ENCODE results near the gene TMTC1.

TMTC1 gene

GRCh38 chr12:29609431-29610215 is 174.1 kb downstream of the TMTC1 start:
- FAIRE-seq, result no peak

- no peak for FAIRE-seq
Observed at GRCh38 chr12:29608581-29608980, 175.2 kb downstream of the TMTC1 start.

- FAIRE-seq, result no peak
Observed at GRCh38 chr12:29599381-29599780, 184.4 kb downstream of the TMTC1 start.

GRCh38 chr12:29595071-29595755 is 188.5 kb downstream of the TMTC1 start:
- FAIRE-seq, result no peak

- FAIRE-seq, result no peak
Observed at GRCh38 chr12:29593001-29593400, 190.7 kb downstream of the TMTC1 start.

GRCh38 chr12:29591140-29592020 is 192.4 kb downstream of the TMTC1 start:
- FAIRE-seq, result no peak

GRCh38 chr12:29589851-29590250 is 193.9 kb downstream of the TMTC1 start:
- no peak for FAIRE-seq

GRCh38 chr12:29589286-29589820 is 194.4 kb downstream of the TMTC1 start:
- no peak for FAIRE-seq

- no peak for FAIRE-seq
Observed at GRCh38 chr12:29582677-29583272, 201.0 kb downstream of the TMTC1 start.

GRCh38 chr12:29582146-29582545 is 201.6 kb downstream of the TMTC1 start:
- no peak for FAIRE-seq

- FAIRE-seq, result no peak
Observed at GRCh38 chr12:29581631-29582030, 202.1 kb downstream of the TMTC1 start.

GRCh38 chr12:29580971-29581370 is 202.8 kb downstream of the TMTC1 start:
- FAIRE-seq, result no peak

GRCh38 chr12:29578731-29579130 is 205.0 kb downstream of the TMTC1 start:
- no peak for FAIRE-seq

GRCh38 chr12:29578070-29578469 is 205.7 kb downstream of the TMTC1 start:
- FAIRE-seq, result no peak

- FAIRE-seq, result no peak
Observed at GRCh38 chr12:29574500-29574899, 209.2 kb downstream of the TMTC1 start.

GRCh38 chr12:29572938-29573337 is 210.8 kb downstream of the TMTC1 start:
- FAIRE-seq, result no peak

- FAIRE-seq, result no peak
Observed at GRCh38 chr12:29572464-29572863, 211.3 kb downstream of the TMTC1 start.

- no peak for FAIRE-seq
Observed at GRCh38 chr12:29569132-29569757, 214.5 kb downstream of the TMTC1 start.

GRCh38 chr12:29566441-29566840 is 217.3 kb downstream of the TMTC1 start:
- FAIRE-seq, result no peak

GRCh38 chr12:29565727-29566126 is 218.0 kb downstream of the TMTC1 start:
- no peak for FAIRE-seq

GRCh38 chr12:29564925-29565324 is 218.8 kb downstream of the TMTC1 start:
- no peak for FAIRE-seq

- no peak for FAIRE-seq
Observed at GRCh38 chr12:29563636-29564035, 220.1 kb downstream of the TMTC1 start.
